PC-9 (cell line): ENCODE data around the gene HPCAL1. TPM values are rescaled to one million over a fixed set of nuclear protein-coding genes. Genes with fewer than 3 reads are reported as not detected.

Experiments
- BruUV-seq: library from RNA; stranded (reverse); fragments of 400-500 nt; replicated peaks from 2 replicates; lab custom pipeline; 2021; lab: Mats Ljungman, UMichigan
- CTCF ChIA-PET: fragments of 300-600 bp; sonication (Branson Sonifier 250); formaldehyde crosslinking; loops from one replicate; lab custom pipeline; 2022; ENCODE audit warnings: antibody characterized with exemption; lab: Charles Lee
- POLR2A ChIA-PET: fragments of 300-600 bp; sonication (Branson Sonifier 250); formaldehyde crosslinking; loops from one replicate; lab custom pipeline; 2022; ENCODE audit warnings: antibody characterized with exemption; ENCODE audit not compliant: unreplicated experiment; lab: Charles Lee
- DNase-seq, 2 experiments: peaks; one replicate each; pipeline versions ENCODE4 v3.0.0 to v3.0.0-alpha.2; 2015 to 2022; ENCODE audit warnings: mixed read lengths in 1 of 2
- H2AFZ ChIP-seq: fragments of 200-600 bp; sonication (generic); 2 replicates; pipeline ENCODE4 v1.8.1; 2017; ENCODE audit warnings: antibody characterized with exemption
- H3F3A ChIP-seq: fragments of 200-600 bp; sonication (generic); 2 replicates; pipeline ENCODE4 v1.8.1; 2017; ENCODE audit warnings: antibody characterized with exemption, mild to moderate bottlenecking, low read depth; ENCODE audit not compliant: insufficient read depth
- H3K27ac ChIP-seq: fragments of 200-600 bp; sonication (generic); 2 replicates; pipeline ENCODE4 v1.6.1; 2016; ENCODE audit warnings: mixed run types
- H3K27me3 ChIP-seq: fragments of 200-600 bp; sonication (generic); 2 replicates; pipeline ENCODE4 v1.6.1; 2016; ENCODE audit warnings: low read depth, mixed run types; ENCODE audit not compliant: insufficient read depth
- H3K36me3 ChIP-seq: fragments of 200-600 bp; sonication (generic); 2 replicates; pipeline ENCODE4 v1.6.1; 2016; ENCODE audit warnings: low read depth, mixed run types
- H3K4me1 ChIP-seq: fragments of 200-600 bp; sonication (generic); replicated peaks from 2 replicates; pipeline ENCODE4 v1.6.1; 2016; ENCODE audit warnings: mixed run types; ENCODE audit not compliant: insufficient read depth
- H3K4me2 ChIP-seq: fragments of 200-600 bp; sonication (generic); 2 replicates; pipeline ENCODE4 v1.6.1; 2017; ENCODE audit warnings: mixed run types
- H3K4me3 ChIP-seq: fragments of 200-600 bp; sonication (generic); 2 replicates; pipeline ENCODE4 v1.6.1; 2016; ENCODE audit warnings: mixed run types
- H3K79me2 ChIP-seq: fragments of 200-600 bp; sonication (generic); 2 replicates; pipeline ENCODE4 v1.6.1; 2017; ENCODE audit warnings: low read depth, mixed run types
- H3K9me2 ChIP-seq: fragments of 200-600 bp; sonication (generic); 2 replicates; pipeline ENCODE4 v1.8.1; 2017; ENCODE audit warnings: mild to moderate bottlenecking; ENCODE audit not compliant: insufficient read depth
- H3K9me3 ChIP-seq: fragments of 200-600 bp; sonication (generic); 2 replicates; pipeline ENCODE4 v1.8.1; 2016; ENCODE audit warnings: low read depth; ENCODE audit not compliant: insufficient read depth
- H4K20me1 ChIP-seq: fragments of 200-600 bp; sonication (generic); 2 replicates; pipeline ENCODE4 v1.8.1; 2017; ENCODE audit not compliant: insufficient read depth
- EZH2 ChIP-seq: fragments of 200-600 bp; sonication (generic); IDR thresholded peaks from 2 replicates; pipeline ENCODE4 v1.8.0; 2017; ENCODE audit warnings: antibody characterized with exemption, low read depth
- intact Hi-C: fragments of 100-400 bp; cut with micrococcal nuclease; formaldehyde crosslinking; loops from one replicate; pipeline ENCODE4 v1.10.0; 2022; ENCODE audit not compliant: unreplicated experiment
- total RNA-seq: library from RNA; stranded (reverse); gene quantifications from 2 replicates; pipeline ENCODE4 v1.2.3, GENCODE V29; 2021
- TF ChIP-seq, protein P1 (sequence below): fragments of 200-600 bp; sonication (generic); conservative IDR thresholded peaks from 2 replicates; pipeline ENCODE4 v1.6.1; 2017; ENCODE audit warnings: mixed run types, antibody characterized with exemption, mild to moderate bottlenecking, moderate library complexity

HPCAL1 gene
- total RNA-seq, 1 experiment from 2014 or later: 105 TPM

DNA sequence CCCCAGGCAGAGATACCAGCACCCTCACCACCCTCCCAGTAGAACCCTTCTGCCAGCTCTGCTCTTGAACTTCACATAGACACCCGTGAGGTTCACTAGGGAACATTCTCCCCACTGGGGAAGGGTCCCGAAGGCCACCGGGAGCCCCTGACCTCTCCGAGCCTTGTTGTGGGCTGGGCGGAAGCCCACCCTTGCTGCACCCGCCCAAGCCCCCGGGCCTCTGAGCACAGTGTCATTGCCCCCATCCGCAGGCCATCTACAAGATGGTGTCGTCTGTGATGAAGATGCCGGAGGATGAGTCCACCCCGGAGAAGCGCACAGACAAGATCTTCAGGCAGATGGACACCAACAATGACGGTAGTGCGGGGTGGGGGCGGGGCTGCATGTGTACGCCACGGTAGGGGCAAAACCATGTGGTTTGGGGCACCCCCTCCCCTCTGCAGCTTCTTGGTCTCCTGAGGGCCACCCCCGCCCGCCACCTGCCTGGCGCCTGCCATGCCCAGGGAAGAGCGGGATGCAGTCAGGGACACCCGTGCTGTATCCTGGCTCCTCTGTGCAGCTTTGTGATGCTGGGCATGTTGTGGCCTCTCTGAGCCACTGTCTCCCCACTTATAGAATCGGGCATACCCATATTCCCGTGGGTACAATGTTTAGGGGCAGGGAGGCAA lies 120.2 kb downstream of the HPCAL1 start:
- CTCF ChIA-PET: interaction anchor here (0.6 kb wide), 1 partner anchor 349 kb away, joined by 3 read pairs; no protein-coding TSS in a partner anchor
- Histone ChIP-seq H3K4me1 (peaks cover 2% of the 10 kb centered on the region; the same call in 1 of the 2 replicates), H3K36me3 (peaks cover 18% of the 10 kb centered on the region), H4K20me1 (peaks cover 8% of the 10 kb centered on the region; the same call in 1 of the 2 replicates), H2AFZ (no peak overlapping the region), H3K79me2 (no peaks in the 10 kb centered on the region), H3K9me3 (no peaks in the 10 kb centered on the region), H3K27ac (no peak overlapping the region), H3K27me3 (no peaks in the 10 kb centered on the region), H3K4me3 (no peak overlapping the region), H3K9me2 (no peaks in the 10 kb centered on the region), H3K4me2 (no peak overlapping the region), H3F3A (peaks cover 18% of the 10 kb centered on the region; the same call in 1 of the 2 replicates)
- no peak for DNase-seq
- intact Hi-C loops: no loop called here
- POLR2A ChIA-PET: no interaction called here
- no TSS peak for BruUV-seq
- TF ChIP-seq, protein P1, sequence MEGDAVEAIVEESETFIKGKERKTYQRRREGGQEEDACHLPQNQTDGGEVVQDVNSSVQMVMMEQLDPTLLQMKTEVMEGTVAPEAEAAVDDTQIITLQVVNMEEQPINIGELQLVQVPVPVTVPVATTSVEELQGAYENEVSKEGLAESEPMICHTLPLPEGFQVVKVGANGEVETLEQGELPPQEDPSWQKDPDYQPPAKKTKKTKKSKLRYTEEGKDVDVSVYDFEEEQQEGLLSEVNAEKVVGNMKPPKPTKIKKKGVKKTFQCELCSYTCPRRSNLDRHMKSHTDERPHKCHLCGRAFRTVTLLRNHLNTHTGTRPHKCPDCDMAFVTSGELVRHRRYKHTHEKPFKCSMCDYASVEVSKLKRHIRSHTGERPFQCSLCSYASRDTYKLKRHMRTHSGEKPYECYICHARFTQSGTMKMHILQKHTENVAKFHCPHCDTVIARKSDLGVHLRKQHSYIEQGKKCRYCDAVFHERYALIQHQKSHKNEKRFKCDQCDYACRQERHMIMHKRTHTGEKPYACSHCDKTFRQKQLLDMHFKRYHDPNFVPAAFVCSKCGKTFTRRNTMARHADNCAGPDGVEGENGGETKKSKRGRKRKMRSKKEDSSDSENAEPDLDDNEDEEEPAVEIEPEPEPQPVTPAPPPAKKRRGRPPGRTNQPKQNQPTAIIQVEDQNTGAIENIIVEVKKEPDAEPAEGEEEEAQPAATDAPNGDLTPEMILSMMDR: no peak
- TF ChIP-seq EZH2: no peak

DNA sequence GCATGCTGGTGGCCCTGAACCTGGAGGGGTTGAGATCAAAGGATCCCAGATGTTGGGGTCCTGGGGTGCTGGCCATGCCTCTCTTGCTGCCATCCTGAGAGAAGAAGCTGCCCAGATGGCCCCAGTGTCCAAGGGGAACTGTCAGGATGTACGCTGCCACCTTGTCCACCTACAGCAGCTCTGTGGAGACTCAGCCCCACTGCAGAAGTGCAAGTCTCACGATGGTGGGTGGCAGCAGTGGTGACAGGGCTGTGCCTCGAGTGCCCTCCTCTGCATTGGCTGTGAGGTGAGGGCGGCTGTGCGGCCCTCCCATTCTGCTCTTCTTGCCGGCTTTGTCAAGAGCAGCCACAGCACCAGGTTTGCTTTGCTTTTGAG lies 120.7 kb downstream of the HPCAL1 start:
- no TSS peak for BruUV-seq
- H3K27me3 ChIP-seq: no peaks in the 10 kb centered on the region
- H3K27ac ChIP-seq: no peak overlapping the region
- no peak overlapping the region for H2AFZ ChIP-seq
- H3K4me3 ChIP-seq: no peak overlapping the region
- peaks cover 18% of the 10 kb centered on the region; the same call in 1 of the 2 replicates for H3F3A ChIP-seq
- no peaks in the 10 kb centered on the region for H3K9me3 ChIP-seq
- no peaks in the 10 kb centered on the region for H3K9me2 ChIP-seq
- H3K4me1 ChIP-seq: no peaks in the 10 kb centered on the region
- intact Hi-C loops: no loop called here
- no peaks in the 10 kb centered on the region for H3K79me2 ChIP-seq
- peaks cover 18% of the 10 kb centered on the region for H3K36me3 ChIP-seq
- no peak overlapping the region for H3K4me2 ChIP-seq
- DNase-seq: no peak
- ChIA-PET POLR2A (no interaction called here), CTCF (interaction anchor here (0.6 kb wide), 1 partner anchor 350 kb away, joined by 3 read pairs; no protein-coding TSS in a partner anchor)
- TF ChIP-seq, protein P1: no peak
- no peak for TF ChIP-seq EZH2
- peaks cover 8% of the 10 kb centered on the region; the same call in 1 of the 2 replicates for H4K20me1 ChIP-seq

DNA sequence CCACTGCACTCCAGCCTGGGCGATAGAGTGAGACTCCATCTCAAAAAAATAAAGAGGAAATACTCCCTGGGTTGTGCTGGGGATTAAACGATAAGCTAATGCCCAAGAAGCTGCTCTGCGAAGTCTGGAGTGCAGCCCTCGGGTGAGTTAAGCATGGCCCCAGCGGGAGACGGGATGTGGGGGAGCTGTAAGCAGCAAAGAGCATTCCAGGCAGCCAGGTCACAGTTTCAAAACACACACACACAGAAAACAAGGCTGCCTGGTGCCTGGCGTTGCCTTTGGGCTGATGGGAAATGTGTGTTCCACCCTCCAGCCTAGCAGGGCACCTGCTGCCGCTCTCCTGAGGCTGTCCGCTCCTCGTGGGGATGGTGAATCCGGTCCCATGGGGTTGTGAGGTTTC lies 121.3 kb downstream of the HPCAL1 start:
- no peaks in the 10 kb centered on the region for H3K4me1 ChIP-seq
- POLR2A ChIA-PET: no interaction called here
- peaks cover 18% of the 10 kb centered on the region; the same call in 1 of the 2 replicates for H3F3A ChIP-seq
- CTCF ChIA-PET: no interaction called here
- H3K9me3 ChIP-seq: no peaks in the 10 kb centered on the region
- H3K4me2 ChIP-seq: no peak overlapping the region
- TF ChIP-seq, protein P1: no peak
- no peak for TF ChIP-seq EZH2
- no peaks in the 10 kb centered on the region for H3K79me2 ChIP-seq
- H3K9me2 ChIP-seq: no peaks in the 10 kb centered on the region
- H3K36me3 ChIP-seq: peaks cover 18% of the 10 kb centered on the region
- no peak overlapping the region for H3K4me3 ChIP-seq
- no peak overlapping the region for H3K27ac ChIP-seq
- no peak overlapping the region for H2AFZ ChIP-seq
- no TSS peak for BruUV-seq
- intact Hi-C loops: no loop called here
- H4K20me1 ChIP-seq: peaks cover 8% of the 10 kb centered on the region; the same call in 1 of the 2 replicates
- H3K27me3 ChIP-seq: no peaks in the 10 kb centered on the region
- no peak for DNase-seq
